ENCODE measurements around the gene MCC. TPM values are rescaled to one million over a fixed set of nuclear protein-coding genes. Genes with fewer than 3 reads are reported as not detected.

MCC gene
- polyA plus RNA-seq, 1 donor (not counting 4 experiments of a cell fraction or from before 2014, with no cell fraction given), result 24.6 TPM

GRCh38 chr5:113491022-113491421 lies 2.8 kb upstream of the MCC start:
- Histone ChIP-seq H3K4me2 (ENCODE audit: control insufficient read depth, extremely low read depth, insufficient read depth, low read depth, low read length) (no peak overlapping the region), H3K9me3 (ENCODE audit: control insufficient read depth, low read depth, low read length) (peaks cover 10% of the 10 kb centered on the region), H3K4me3 (ENCODE audit: control insufficient read depth in 2 of 3, extremely low read depth in 1 of 3, insufficient read depth in 2 of 3, low read depth in 1 of 3, low read length in 3 of 3) (no peak overlapping the region), H3K9me1 (ENCODE audit: control insufficient read depth, extremely low read depth, insufficient read depth, low read length) (no peaks in the 10 kb centered on the region), H3K36me3 (ENCODE audit: control insufficient read depth in 2 of 2, extremely low read depth in 1 of 2, insufficient read depth in 2 of 2, low read length in 2 of 2) (no peaks in the 10 kb centered on the region), H3K27ac (ENCODE audit: control insufficient read depth, insufficient read depth, low read length) (no peak overlapping the region), H3K27me3 (ENCODE audit: control insufficient read depth, extremely low read depth, insufficient read depth, low read length) (no peaks in the 10 kb centered on the region), H3K79me2 (ENCODE audit: control insufficient read depth, insufficient read depth, low read length) (peaks cover 11% of the 10 kb centered on the region), H3K4me1 (ENCODE audit: control insufficient read depth, extremely low read depth, insufficient read depth, low read length) (peaks cover 17% of the 10 kb centered on the region), H2AFZ (ENCODE audit: control insufficient read depth, low read length) (no peak overlapping the region), H4K20me1 (ENCODE audit: control insufficient read depth, extremely low read depth, insufficient read depth, low read length) (no peaks in the 10 kb centered on the region), H3K9ac (ENCODE audit: control insufficient read depth, extremely low read depth, insufficient read depth, low read length) (no peak overlapping the region)
- FAIRE-seq (no peak), DNase-seq (ENCODE audit: low read depth, low spot score) (no peak)
- TF ChIP-seq EZH2 (IDR thresholded peaks at IDR 0.05; ENCODE audit: low read length) (no peak), CTCF (optimal IDR thresholded peaks at IDR 0.05 in 1 of 3, IDR thresholded peaks at IDR 0.05 in 1 of 3, conservative IDR thresholded peaks at IDR 0.05 in 1 of 3; ENCODE audit: extremely low read depth in 1 of 3, insufficient read depth in 2 of 3, low read length in 3 of 3) (no peak)
- dilution Hi-C loops (cut with MboI; ENCODE audit: extremely low pct_ligation_motif_present, low sequenced_read_pairs), result no loop called here

- peaks cover 17% of the 10 kb centered on the region for H3K4me1 ChIP-seq (ENCODE audit: control insufficient read depth, extremely low read depth, insufficient read depth, low read length)
- H3K9ac ChIP-seq (ENCODE audit: control insufficient read depth, extremely low read depth, insufficient read depth, low read length), result no peak overlapping the region
- TF ChIP-seq CTCF (optimal IDR thresholded peaks at IDR 0.05 in 1 of 3, IDR thresholded peaks at IDR 0.05 in 1 of 3, conservative IDR thresholded peaks at IDR 0.05 in 1 of 3; ENCODE audit: extremely low read depth in 1 of 3, insufficient read depth in 2 of 3, low read length in 3 of 3) (no peak), EZH2 (IDR thresholded peaks at IDR 0.05; ENCODE audit: low read length) (no peak)
- no peaks in the 10 kb centered on the region for H3K27me3 ChIP-seq (ENCODE audit: control insufficient read depth, extremely low read depth, insufficient read depth, low read length)
- no peak overlapping the region for H2AFZ ChIP-seq (ENCODE audit: control insufficient read depth, low read length)
- no peak overlapping the region for H3K27ac ChIP-seq (ENCODE audit: control insufficient read depth, insufficient read depth, low read length)
- H3K36me3 ChIP-seq (ENCODE audit: control insufficient read depth in 2 of 2, extremely low read depth in 1 of 2, insufficient read depth in 2 of 2, low read length in 2 of 2), result no peaks in the 10 kb centered on the region
- H3K79me2 ChIP-seq (ENCODE audit: control insufficient read depth, insufficient read depth, low read length), result peaks cover 16% of the 10 kb centered on the region
- H3K9me1 ChIP-seq (ENCODE audit: control insufficient read depth, extremely low read depth, insufficient read depth, low read length), result no peaks in the 10 kb centered on the region
- no peaks in the 10 kb centered on the region for H4K20me1 ChIP-seq (ENCODE audit: control insufficient read depth, extremely low read depth, insufficient read depth, low read length)
- H3K4me2 ChIP-seq (ENCODE audit: control insufficient read depth, extremely low read depth, insufficient read depth, low read depth, low read length), result no peak overlapping the region
- no peak for DNase-seq (ENCODE audit: low read depth, low spot score)
- dilution Hi-C loops (cut with MboI; ENCODE audit: extremely low pct_ligation_motif_present, low sequenced_read_pairs), result no loop called here
- peaks cover 10% of the 10 kb centered on the region for H3K9me3 ChIP-seq (ENCODE audit: control insufficient read depth, low read depth, low read length)
- no peak overlapping the region for H3K4me3 ChIP-seq (ENCODE audit: control insufficient read depth in 2 of 3, extremely low read depth in 1 of 3, insufficient read depth in 2 of 3, low read depth in 1 of 3, low read length in 3 of 3)
- no peak for FAIRE-seq
Measured at GRCh38 chr5:113490317-113490716, 2.1 kb upstream of the MCC start.
